Measurements from ENCODE around the gene C1orf226. TPM values are rescaled to one million over a fixed set of nuclear protein-coding genes. Genes with fewer than 3 reads are reported as not detected.

The C1orf226 gene
- total and polyA plus RNA-seq, 2 experiments from 2014 or later = 2.7 to 12.5 TPM

GRCh38 chr1:162400790-162401355 lies 19.3 kb downstream of the C1orf226 start:
- Mint-ChIP-seq H3K36me3 (ENCODE audit: low read depth) (no peaks in the 10 kb centered on the region), H3K4me1 (peaks cover 26% of the 10 kb centered on the region), H3K4me3 (no peak overlapping the region), H3K27ac (no peak overlapping the region), H3K27me3 (ENCODE audit: insufficient read depth, low read depth, poor library complexity) (peaks cover 2% of the 10 kb centered on the region), H3K9me3 (no peaks in the 10 kb centered on the region)
- 0 out of 2 replicates have a peak overlapping the region, but pooled peaks have one; percentile 78 for H2AFZ ChIP-seq
- H4K20me1 ChIP-seq (replicated peaks; ENCODE audit: insufficient read depth) = no peaks in the 10 kb centered on the region
- no peak overlapping the region for H3K4me3 ChIP-seq
- peaks cover 24% of the 10 kb centered on the region for H3K4me1 ChIP-seq (ENCODE audit: insufficient read depth)
- no peaks in the 10 kb centered on the region for H3K36me3 ChIP-seq (ENCODE audit: insufficient read depth)
- TF ChIP-seq ZNF331 (CRISPR knock-in tag; IDR thresholded peaks at IDR 0.05; ENCODE audit: low read depth) (no peak), EZH2phosphoT487 (IDR thresholded peaks at IDR 0.05; ENCODE audit: unreplicated experiment) (no peak), NANOG (IDR thresholded peaks at IDR 0.05; ENCODE audit: borderline replicate concordance) (no peak), ETS1 (IDR thresholded peaks at IDR 0.05) (no peak), CTCF (conservative IDR thresholded peaks at IDR 0.05; ENCODE audit: low read depth in 2 of 2) (no peak), ZNF462 (CRISPR knock-in tag; IDR thresholded peaks at IDR 0.05) (no peak), JUNB (IDR thresholded peaks at IDR 0.05; ENCODE audit: unreplicated experiment) (no peak), EZH2 (IDR thresholded peaks at IDR 0.05; ENCODE audit: low read depth, unreplicated experiment) (no peak), STAT1 (IDR thresholded peaks at IDR 0.05; ENCODE audit: unreplicated experiment) (no peak), ZNF114 (CRISPR knock-in tag; IDR thresholded peaks at IDR 0.05) (no peak), REST (IDR thresholded peaks at IDR 0.05; ENCODE audit: unreplicated experiment) (no peak), CREB1 (CRISPR knock-in tag; IDR thresholded peaks at IDR 0.05; ENCODE audit: low read depth) (no peak), POLR2AphosphoS5 (IDR thresholded peaks at IDR 0.05; ENCODE audit: low read depth) (no peak)
- H3K79me2 ChIP-seq (replicated peaks; ENCODE audit: insufficient read depth) = no peaks in the 10 kb centered on the region
- no peak for ATAC-seq
- no peaks in the 10 kb centered on the region for H3K27me3 ChIP-seq (ENCODE audit: insufficient read depth)
- H3K9me2 ChIP-seq (ENCODE audit: insufficient read depth) = no peaks in the 10 kb centered on the region
- H3K27ac ChIP-seq (ENCODE audit: low read depth) = no peak overlapping the region
- no peaks in the 10 kb centered on the region for H3F3A ChIP-seq (replicated peaks; ENCODE audit: low read depth)
- H3K4me2 ChIP-seq = no peak overlapping the region
- DNase-seq (ENCODE audit: low spot score) = no peak
